Effector memory CD4-positive, alpha-beta T cell (primary cell): ENCODE data around the gene WDFY1.

Experiments
- DNase-seq, 3 donors: peaks; one replicate each; pipeline ENCODE4 v3.0.0-alpha.2; 2020
- H3K27ac ChIP-seq: 2 replicates; pipeline ENCODE4 v1.7.0; 2013; ENCODE audit warnings: mild to moderate bottlenecking, low read length, moderate library complexity; ENCODE audit not compliant: insufficient read depth, poor library complexity, severe bottlenecking
- H3K27me3 ChIP-seq: replicated peaks from 2 replicates; pipeline ENCODE4 v1.7.0; 2013; ENCODE audit warnings: mild to moderate bottlenecking, low read length; ENCODE audit not compliant: insufficient read depth, control insufficient read depth, poor library complexity, severe bottlenecking
- H3K36me3 ChIP-seq: 2 replicates; pipeline ENCODE4 v1.7.0; 2013; ENCODE audit warnings: mild to moderate bottlenecking, low read length, moderate library complexity; ENCODE audit not compliant: control insufficient read depth, insufficient read depth
- H3K4me1 ChIP-seq: 2 replicates; pipeline ENCODE4 v1.7.0; 2013; ENCODE audit warnings: low read length, mild to moderate bottlenecking; ENCODE audit not compliant: control insufficient read depth, insufficient read depth, poor library complexity, severe bottlenecking
- H3K4me3 ChIP-seq: 2 replicates; pipeline ENCODE4 v1.7.0; 2013; ENCODE audit warnings: low read length, low read depth, mild to moderate bottlenecking; ENCODE audit not compliant: insufficient read depth, poor library complexity, severe bottlenecking
- H3K9me3 ChIP-seq: 2 replicates; pipeline ENCODE4 v1.7.0; 2013; ENCODE audit warnings: mild to moderate bottlenecking, low read length, moderate library complexity; ENCODE audit not compliant: control insufficient read depth

WDFY1 gene

DNA sequence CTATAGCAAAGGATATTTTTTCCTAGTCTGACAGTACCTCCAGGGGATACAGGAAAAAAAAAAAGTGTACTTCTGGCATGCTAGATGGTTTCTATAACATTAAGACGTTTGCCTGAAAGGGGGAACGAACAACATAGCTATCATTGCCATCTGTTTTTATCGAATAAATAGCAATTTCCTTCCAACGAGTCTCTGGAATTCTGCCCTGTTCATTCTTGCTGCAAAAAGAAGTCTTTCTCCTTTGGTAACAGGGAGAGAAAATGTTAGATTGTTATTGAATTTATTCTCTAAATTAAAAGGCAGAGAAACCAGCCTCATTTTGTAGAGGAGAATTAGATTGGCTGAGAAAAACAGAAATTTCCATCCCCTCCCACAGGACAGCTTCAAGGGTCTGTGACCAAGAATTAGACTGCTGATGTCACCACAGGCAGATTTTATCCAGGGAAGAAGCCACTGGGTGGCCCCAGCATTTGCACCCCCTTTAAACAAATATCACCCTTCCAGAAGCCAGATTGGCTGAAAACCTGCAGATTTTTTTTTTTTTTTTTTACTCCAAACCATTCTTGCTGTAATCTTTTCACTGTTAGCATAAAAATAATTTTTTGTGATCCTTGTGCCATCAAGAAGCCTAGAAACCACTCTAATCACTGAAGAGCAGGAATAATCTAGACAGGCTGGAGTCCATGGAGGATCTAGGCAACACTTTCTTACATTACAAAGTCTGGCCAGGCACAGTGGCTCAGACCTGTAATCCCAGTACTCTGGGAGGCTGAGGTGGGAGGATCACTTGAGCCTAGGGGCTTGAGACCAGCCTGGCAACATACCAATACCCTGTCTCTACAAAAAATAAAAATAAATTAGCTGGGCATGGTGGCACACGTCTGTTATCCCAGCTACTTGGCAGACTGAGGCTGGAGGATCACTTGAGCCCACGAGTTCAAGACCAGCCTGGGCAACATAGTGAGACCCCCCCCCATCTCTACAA is 12.0 kb downstream of the WDFY1 start:
- no peaks in the 10 kb centered on the region for H3K9me3 ChIP-seq
- no peaks in the 10 kb centered on the region for H3K36me3 ChIP-seq
- no peak overlapping the region for H3K27ac ChIP-seq
- no peak for DNase-seq
- H3K27me3 ChIP-seq: no peaks in the 10 kb centered on the region
- H3K4me1 ChIP-seq: peaks cover 14% of the 10 kb centered on the region
- no peak overlapping the region for H3K4me3 ChIP-seq

DNA sequence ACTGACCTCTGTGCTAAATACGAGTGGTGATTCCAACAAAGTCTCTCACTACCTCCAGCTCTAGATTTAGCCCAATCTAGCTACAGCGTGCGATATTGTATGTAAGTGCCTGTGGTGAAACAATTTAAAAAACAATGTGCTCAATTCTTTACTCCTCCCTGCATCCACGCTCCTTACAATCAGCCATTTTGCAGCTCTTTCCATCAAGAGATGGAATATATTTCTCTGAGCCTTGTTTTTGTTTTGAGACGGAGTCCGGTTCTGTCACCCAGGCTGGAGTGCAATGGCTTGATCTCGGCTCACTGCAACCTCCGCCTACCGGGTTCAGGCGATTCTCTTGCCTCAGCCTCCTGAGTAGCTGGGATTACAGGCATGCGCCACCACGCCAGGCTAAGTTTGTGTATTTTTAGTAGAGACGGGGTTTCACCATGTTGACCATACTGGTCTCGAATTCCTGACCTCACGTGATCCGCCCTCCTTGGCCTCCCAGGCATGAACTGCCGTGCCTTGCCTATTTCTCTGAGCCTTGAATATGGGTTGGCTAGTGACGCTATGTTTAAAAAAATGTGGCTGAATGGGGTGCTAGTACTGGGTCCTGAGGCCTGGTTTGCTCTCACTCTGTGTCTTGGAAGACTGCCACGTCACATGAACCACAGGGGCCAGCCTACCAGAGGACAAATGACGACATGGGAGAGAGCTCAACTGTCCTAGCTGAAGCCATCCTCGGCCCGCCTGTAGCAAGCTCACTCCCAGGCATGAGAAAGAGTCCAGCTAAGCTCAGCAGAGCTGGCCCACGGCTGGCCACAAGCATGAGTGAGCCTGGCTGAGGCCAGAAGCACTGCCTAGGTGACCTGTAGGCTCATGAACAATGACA is 14.8 kb downstream of the WDFY1 start:
- Histone ChIP-seq H3K9me3 (no peaks in the 10 kb centered on the region), H3K4me3 (peak overlapping the region; percentile 13), H3K36me3 (no peaks in the 10 kb centered on the region), H3K27ac (no peak overlapping the region), H3K4me1 (peaks cover 11% of the 10 kb centered on the region), H3K27me3 (no peaks in the 10 kb centered on the region)
- DNase-seq: no peak

DNA sequence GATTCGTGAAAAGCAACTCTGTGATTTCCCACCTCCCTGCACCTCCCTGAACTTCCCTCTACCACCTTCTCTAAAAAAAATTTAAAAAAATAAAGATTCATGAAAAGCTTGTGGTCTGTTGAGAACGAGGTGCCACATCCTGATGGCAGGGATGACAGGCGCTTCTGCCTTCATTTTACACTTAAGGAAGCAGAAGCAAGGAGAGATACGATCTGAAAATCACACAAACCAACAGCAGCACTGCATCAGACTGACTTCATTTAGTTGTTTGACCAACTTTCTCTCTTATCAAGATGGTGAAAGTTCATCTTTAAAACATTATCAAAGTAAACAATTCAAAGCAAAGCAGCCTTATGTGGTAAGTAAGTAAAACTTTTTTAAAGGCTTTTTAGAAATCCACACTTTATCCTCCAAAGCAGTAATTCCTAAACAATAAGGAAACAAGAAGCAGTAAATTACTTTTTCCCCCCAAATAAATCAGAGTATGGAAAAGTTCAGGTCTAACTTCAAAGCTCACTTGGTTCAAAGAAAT is 15.5 kb downstream of the WDFY1 start:
- peak overlapping the region; percentile 13 for H3K4me3 ChIP-seq
- peaks cover 11% of the 10 kb centered on the region for H3K4me1 ChIP-seq
- DNase-seq: peak in 1 of 3 donors; percentile 24
- no peaks in the 10 kb centered on the region for H3K9me3 ChIP-seq
- H3K27me3 ChIP-seq: no peaks in the 10 kb centered on the region
- no peaks in the 10 kb centered on the region for H3K36me3 ChIP-seq
- no peak overlapping the region for H3K27ac ChIP-seq

DNA sequence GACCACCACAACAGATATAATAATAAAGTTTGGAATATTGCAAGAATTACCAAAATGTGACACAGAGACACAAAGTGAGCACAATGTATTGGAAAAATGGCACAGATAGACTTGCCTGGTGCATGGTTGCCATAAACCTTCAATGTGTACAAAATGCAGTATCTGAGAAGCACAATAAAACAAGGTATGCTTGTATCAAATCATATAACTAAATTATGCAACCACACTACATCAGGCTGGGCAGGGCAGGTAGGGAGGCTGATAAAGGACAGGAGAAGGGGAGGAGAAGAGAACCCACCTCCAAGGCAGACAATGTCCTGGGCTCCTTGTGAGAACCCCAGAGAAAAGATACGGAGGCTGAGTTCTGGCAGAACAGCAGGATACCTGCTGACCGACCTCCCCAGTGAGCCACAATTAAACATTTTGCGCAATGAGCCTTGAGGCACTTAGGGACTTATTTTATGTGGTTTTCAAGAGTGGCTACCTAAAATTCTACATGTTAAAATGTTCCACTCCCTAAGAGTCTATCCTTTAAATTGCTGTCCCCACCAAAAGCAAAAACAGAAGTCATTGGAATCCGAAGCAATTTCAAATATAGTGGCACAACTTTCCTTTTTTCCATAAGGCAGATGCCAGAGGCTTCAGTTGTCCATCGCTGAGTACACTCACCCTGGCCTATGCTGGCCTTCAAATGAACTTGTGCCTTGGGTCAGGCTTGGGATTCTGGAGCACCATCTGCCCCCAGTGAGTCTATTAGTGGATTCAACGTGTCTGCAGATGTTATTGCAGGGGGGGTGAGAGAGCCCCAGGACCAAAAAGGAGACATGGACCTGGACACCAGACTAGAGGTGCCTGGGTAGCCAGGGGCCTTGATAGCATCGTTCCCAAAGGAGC is 16.8 kb downstream of the WDFY1 start:
- Histone ChIP-seq H3K27ac (no peak overlapping the region), H3K4me3 (no peak overlapping the region), H3K9me3 (no peaks in the 10 kb centered on the region), H3K36me3 (no peaks in the 10 kb centered on the region), H3K4me1 (peaks cover 11% of the 10 kb centered on the region), H3K27me3 (no peaks in the 10 kb centered on the region)
- no peak for DNase-seq

DNA sequence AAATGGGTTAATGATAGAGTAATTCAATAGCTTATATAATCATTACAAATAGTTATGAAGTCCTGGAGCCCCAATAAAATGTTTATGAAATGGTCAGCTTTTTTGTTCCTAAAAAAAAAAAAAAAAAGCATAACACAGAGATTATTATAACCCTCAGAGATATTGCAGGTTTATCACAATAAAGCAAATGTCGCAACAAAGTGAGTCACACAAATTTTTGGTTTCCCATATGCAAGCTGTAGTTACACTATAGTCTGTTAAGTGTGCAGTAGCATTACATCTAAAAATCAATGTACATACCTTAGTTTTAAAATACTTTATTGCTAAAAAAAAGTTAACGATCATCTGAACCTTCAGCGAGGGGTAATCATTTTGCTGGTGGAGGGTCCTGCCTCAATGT is 20.0 kb downstream of the WDFY1 start:
- H3K27me3 ChIP-seq: no peaks in the 10 kb centered on the region
- no peaks in the 10 kb centered on the region for H3K36me3 ChIP-seq
- no peak overlapping the region for H3K4me3 ChIP-seq
- DNase-seq: no peak
- no peaks in the 10 kb centered on the region for H3K9me3 ChIP-seq
- H3K4me1 ChIP-seq: peaks cover 3% of the 10 kb centered on the region
- no peak overlapping the region for H3K27ac ChIP-seq

DNA sequence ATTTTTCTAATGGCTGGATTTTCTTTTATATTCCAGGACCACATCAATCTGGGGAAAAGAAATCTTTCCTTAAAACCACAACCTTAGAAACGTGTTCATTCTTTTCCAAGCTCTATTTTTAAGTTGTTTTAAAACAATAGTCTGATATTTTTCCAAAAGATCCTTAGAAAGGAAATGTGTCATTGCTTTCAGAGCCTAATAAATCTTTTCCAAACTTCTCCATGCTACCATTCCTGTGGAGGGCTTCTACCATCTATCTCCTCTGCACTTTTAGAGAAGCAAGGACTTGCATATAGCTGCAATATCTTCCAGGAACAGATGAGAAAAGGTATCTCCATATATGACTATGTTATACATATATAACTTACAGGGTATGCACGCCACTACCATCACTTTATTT is 21.2 kb downstream of the WDFY1 start:
- DNase-seq: no peak

DNA sequence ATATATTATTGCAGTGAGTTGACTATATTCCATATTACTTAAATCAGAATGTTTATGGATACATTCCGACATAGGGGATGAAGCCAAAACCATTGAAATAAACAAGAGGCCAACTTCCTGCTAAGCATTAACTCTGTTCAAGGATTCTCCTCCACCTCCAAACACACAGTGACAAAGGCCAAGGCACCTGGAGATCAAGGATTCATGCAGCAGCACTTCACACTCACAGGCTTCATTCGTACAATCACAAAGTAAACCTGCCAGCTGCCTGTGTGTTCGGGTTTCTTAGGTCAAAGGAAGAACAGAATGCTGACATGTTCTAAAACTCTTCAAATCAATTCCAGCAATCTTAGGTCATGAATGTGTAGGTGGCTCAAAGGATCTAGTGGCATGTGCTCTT is 22.8 kb downstream of the WDFY1 start:
- no peaks in the 10 kb centered on the region for H3K9me3 ChIP-seq
- no peaks in the 10 kb centered on the region for H3K4me1 ChIP-seq
- no peak overlapping the region for H3K4me3 ChIP-seq
- H3K27me3 ChIP-seq: no peaks in the 10 kb centered on the region
- H3K36me3 ChIP-seq: peaks cover 1% of the 10 kb centered on the region
- H3K27ac ChIP-seq: no peak overlapping the region
- no peak for DNase-seq

More for the DNA sequence above, 21.2 kb downstream of the WDFY1 start:
- Histone ChIP-seq H3K27me3 (no peaks in the 10 kb centered on the region), H3K9me3 (no peaks in the 10 kb centered on the region), H3K4me3 (no peak overlapping the region), H3K4me1 (no peaks in the 10 kb centered on the region), H3K36me3 (no peaks in the 10 kb centered on the region), H3K27ac (no peak overlapping the region)

DNA sequence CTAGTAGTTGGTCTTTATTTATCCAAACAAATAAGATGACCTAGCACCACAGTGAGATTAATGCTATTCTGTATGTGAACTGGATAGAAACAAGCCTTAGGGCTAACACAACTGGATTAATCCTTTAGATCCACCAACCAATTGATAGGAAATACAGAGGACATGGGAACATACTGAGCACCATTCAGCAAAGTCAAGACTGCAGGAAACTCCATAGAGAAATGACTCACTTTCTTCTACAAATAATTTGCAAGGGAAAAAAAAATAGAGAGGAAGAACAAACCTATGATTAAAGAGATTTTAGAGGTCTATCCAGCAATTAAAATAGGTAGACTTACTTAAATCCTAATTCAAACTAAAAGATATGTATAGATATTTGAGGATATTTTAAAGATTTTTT is 23.9 kb downstream of the WDFY1 start:
- no peak for DNase-seq
- H3K4me3 ChIP-seq: no peak overlapping the region
- H3K27ac ChIP-seq: no peak overlapping the region
- H3K9me3 ChIP-seq: no peaks in the 10 kb centered on the region
- H3K4me1 ChIP-seq: no peaks in the 10 kb centered on the region
- peaks cover 8% of the 10 kb centered on the region for H3K36me3 ChIP-seq
- H3K27me3 ChIP-seq: no peaks in the 10 kb centered on the region

DNA sequence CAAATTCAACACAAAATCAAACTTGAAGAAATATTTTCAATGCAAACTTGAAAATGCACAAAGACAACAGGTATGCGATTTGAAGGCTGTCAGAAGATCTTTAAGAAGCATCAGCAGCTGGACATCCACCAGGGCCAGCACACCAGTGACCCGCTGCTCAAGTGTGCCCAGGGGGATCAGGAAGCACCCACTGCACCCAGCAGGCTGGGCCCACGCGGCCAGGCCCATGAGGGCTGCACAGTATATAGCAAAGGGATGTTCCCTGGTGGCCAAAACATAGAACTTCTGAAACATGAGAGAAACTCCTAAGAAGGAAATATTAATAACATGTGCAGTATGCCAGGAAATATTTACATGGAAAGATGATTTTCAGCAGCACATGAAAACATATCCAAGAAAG is 25.0 kb downstream of the WDFY1 start:
- H3K4me1 ChIP-seq: no peaks in the 10 kb centered on the region
- no peak overlapping the region for H3K27ac ChIP-seq
- peaks cover 12% of the 10 kb centered on the region for H3K36me3 ChIP-seq
- H3K4me3 ChIP-seq: no peak overlapping the region
- H3K9me3 ChIP-seq: no peaks in the 10 kb centered on the region
- no peaks in the 10 kb centered on the region for H3K27me3 ChIP-seq
- no peak for DNase-seq
